SK-N-SH treated with all-trans-retinoic acid at 6 μM for 48 hours (cell line): ENCODE results near the gene RPS4Y2.

Experiments
- ATAC-seq: fragments of 200-7000 bp; cut with Tn5 transposase; 3 replicates; pipeline ENCODE4 v1.9.1; 2020; ENCODE audit warnings: mild to moderate bottlenecking, moderate library complexity
- ARNTL ChIP-seq: fragments of 450-650 bp; formaldehyde crosslinking; IDR thresholded peaks from 2 replicates; pipeline ENCODE4 v1.5.0; 2020; ENCODE audit warnings: low read depth, mild to moderate bottlenecking, moderate library complexity, borderline replicate concordance
- BACH2 ChIP-seq: fragments of 250-450 bp; sonication (Bioruptor Pico); IDR thresholded peaks from 2 replicates; pipeline ENCODE4 v1.9.0; 2021; ENCODE audit warnings: mild to moderate bottlenecking, borderline replicate concordance
- CSDC2 ChIP-seq: fragments of 250-450 bp; sonication (Bioruptor Pico); IDR thresholded peaks from 2 replicates; pipeline ENCODE4 v1.5.0; 2020; ENCODE audit warnings: mild to moderate bottlenecking, moderate library complexity
- ESRRG ChIP-seq: fragments of 250-450 bp; sonication (Bioruptor Pico); IDR thresholded peaks from 2 replicates; pipeline ENCODE4 v1.6.1; 2021; ENCODE audit warnings: mild to moderate bottlenecking
- GLIS3 ChIP-seq: fragments of 250-450 bp; sonication (Bioruptor Pico); IDR thresholded peaks from 2 replicates; pipeline ENCODE4 v1.5.0; 2020; ENCODE audit warnings: mild to moderate bottlenecking, moderate library complexity
- ISL1 ChIP-seq: fragments of 250-450 bp; sonication (Bioruptor Pico); IDR thresholded peaks from 2 replicates; pipeline ENCODE4 v2.1.2; 2022; ENCODE audit warnings: mild to moderate bottlenecking, moderate library complexity
- OSR1 ChIP-seq: fragments of 250-450 bp; sonication (Bioruptor Pico); IDR thresholded peaks from 2 replicates; pipeline ENCODE4 v1.8.0; 2022; ENCODE audit warnings: moderate library complexity, mild to moderate bottlenecking, inconsistent platforms
- PPARA ChIP-seq: fragments of 250-450 bp; sonication (Bioruptor Pico); IDR thresholded peaks from 2 replicates; pipeline ENCODE4 v1.5.0; 2020; ENCODE audit warnings: mild to moderate bottlenecking, borderline replicate concordance
- RARB ChIP-seq: fragments of 250-450 bp; sonication (Bioruptor Pico); IDR thresholded peaks from 2 replicates; pipeline ENCODE4 v1.8.0; 2021; ENCODE audit warnings: mild to moderate bottlenecking, moderate library complexity
- SNAI2 ChIP-seq: fragments of 250-450 bp; sonication (Bioruptor Pico); IDR thresholded peaks from 2 replicates; pipeline ENCODE4 v1.5.0; 2020; ENCODE audit warnings: mild to moderate bottlenecking, moderate library complexity
- TCF4 ChIP-seq: fragments of 250-450 bp; sonication (Bioruptor Pico); IDR thresholded peaks from 2 replicates; pipeline ENCODE4 v1.8.0; 2021; ENCODE audit warnings: mild to moderate bottlenecking, moderate library complexity, borderline replicate concordance
- TOX ChIP-seq: fragments of 250-450 bp; sonication (Bioruptor Pico); IDR thresholded peaks from 2 replicates; pipeline ENCODE4 v1.8.0; 2021; ENCODE audit warnings: mild to moderate bottlenecking, moderate library complexity, borderline replicate concordance
- ZFP30 ChIP-seq: fragments of 450-650 bp; formaldehyde crosslinking; IDR thresholded peaks from 2 replicates; pipeline ENCODE4 v1.5.0; 2022; ENCODE audit warnings: mild to moderate bottlenecking, moderate library complexity
- ZNF565 ChIP-seq: fragments of 450-650 bp; formaldehyde crosslinking; conservative IDR thresholded peaks from 2 replicates; pipeline ENCODE4 v1.5.0; 2020; ENCODE audit warnings: low read depth, mild to moderate bottlenecking, moderate library complexity
- ZNF70 ChIP-seq: fragments of 450-650 bp; formaldehyde crosslinking; IDR thresholded peaks from 2 replicates; pipeline ENCODE4 v1.5.0; 2020; ENCODE audit warnings: mild to moderate bottlenecking, moderate library complexity
- ZNF8 ChIP-seq: fragments of 450-650 bp; formaldehyde crosslinking; IDR thresholded peaks from 2 replicates; pipeline ENCODE4 v1.5.0; 2020; ENCODE audit warnings: mild to moderate bottlenecking, moderate library complexity
- TF ChIP-seq, protein P1 (sequence below): fragments of 250-450 bp; sonication (Bioruptor Pico); IDR thresholded peaks from 2 replicates; pipeline ENCODE4 v1.5.1; 2021; ENCODE audit warnings: mild to moderate bottlenecking, moderate library complexity
- TF ChIP-seq, protein P2 (sequence below): fragments of 250-450 bp; sonication (Bioruptor Pico); IDR thresholded peaks from 2 replicates; pipeline ENCODE4 v1.5.1; 2020; ENCODE audit warnings: low read depth, mild to moderate bottlenecking, moderate library complexity
- TF ChIP-seq, protein P3 (sequence below): fragments of 250-450 bp; sonication (Bioruptor Pico); IDR thresholded peaks from 2 replicates; pipeline ENCODE4 v1.8.0; 2021; ENCODE audit warnings: low read depth, mild to moderate bottlenecking, moderate library complexity, borderline replicate concordance
- TF ChIP-seq, protein P4 (sequence below): fragments of 250-450 bp; sonication (Bioruptor Pico); IDR thresholded peaks from 2 replicates; pipeline ENCODE4 v1.5.0; 2020; ENCODE audit warnings: mild to moderate bottlenecking, moderate library complexity

RPS4Y2 gene

GRCh38 chrY:20726184-20726907 is 29.6 kb upstream of the RPS4Y2 start:
- no peak for ATAC-seq
- no peak for TF ChIP-seq PPARA (CRISPR knock-in tag)
- no peak for TF ChIP-seq ESRRG (CRISPR knock-in tag)
- no peak for TF ChIP-seq ZFP30 (CRISPR knock-in tag)
- TF ChIP-seq, protein P1, sequence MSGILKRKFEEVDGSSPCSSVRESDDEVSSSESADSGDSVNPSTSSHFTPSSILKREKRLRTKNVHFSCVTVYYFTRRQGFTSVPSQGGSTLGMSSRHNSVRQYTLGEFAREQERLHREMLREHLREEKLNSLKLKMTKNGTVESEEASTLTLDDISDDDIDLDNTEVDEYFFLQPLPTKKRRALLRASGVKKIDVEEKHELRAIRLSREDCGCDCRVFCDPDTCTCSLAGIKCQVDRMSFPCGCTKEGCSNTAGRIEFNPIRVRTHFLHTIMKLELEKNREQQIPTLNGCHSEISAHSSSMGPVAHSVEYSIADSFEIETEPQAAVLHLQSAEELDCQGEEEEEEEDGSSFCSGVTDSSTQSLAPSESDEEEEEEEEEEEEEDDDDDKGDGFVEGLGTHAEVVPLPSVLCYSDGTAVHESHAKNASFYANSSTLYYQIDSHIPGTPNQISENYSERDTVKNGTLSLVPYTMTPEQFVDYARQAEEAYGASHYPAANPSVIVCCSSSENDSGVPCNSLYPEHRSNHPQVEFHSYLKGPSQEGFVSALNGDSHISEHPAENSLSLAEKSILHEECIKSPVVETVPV (CRISPR knock-in tag): no peak
- no peak for TF ChIP-seq GLIS3 (CRISPR knock-in tag)
- no peak for TF ChIP-seq BACH2 (CRISPR knock-in tag)
- no peak for TF ChIP-seq CSDC2
- TF ChIP-seq OSR1 (CRISPR knock-in tag): no peak
- TF ChIP-seq TCF4 (CRISPR knock-in tag): no peak
- TF ChIP-seq ZNF565 (CRISPR knock-in tag): no peak
- no peak for TF ChIP-seq ZNF8
- TF ChIP-seq RARB: no peak
- no peak for TF ChIP-seq TOX (CRISPR knock-in tag)
- TF ChIP-seq, protein P2, sequence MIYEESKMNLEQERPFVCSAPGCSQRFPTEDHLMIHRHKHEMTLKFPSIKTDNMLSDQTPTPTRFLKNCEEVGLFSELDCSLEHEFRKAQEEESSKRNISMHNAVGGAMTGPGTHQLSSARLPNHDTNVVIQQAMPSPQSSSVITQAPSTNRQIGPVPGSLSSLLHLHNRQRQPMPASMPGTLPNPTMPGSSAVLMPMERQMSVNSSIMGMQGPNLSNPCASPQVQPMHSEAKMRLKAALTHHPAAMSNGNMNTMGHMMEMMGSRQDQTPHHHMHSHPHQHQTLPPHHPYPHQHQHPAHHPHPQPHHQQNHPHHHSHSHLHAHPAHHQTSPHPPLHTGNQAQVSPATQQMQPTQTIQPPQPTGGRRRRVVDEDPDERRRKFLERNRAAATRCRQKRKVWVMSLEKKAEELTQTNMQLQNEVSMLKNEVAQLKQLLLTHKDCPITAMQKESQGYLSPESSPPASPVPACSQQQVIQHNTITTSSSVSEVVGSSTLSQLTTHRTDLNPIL: no peak
- TF ChIP-seq ARNTL (CRISPR knock-in tag): no peak
- no peak for TF ChIP-seq ISL1 (CRISPR knock-in tag)
- TF ChIP-seq SNAI2 (CRISPR knock-in tag): no peak
- TF ChIP-seq, protein P3, sequence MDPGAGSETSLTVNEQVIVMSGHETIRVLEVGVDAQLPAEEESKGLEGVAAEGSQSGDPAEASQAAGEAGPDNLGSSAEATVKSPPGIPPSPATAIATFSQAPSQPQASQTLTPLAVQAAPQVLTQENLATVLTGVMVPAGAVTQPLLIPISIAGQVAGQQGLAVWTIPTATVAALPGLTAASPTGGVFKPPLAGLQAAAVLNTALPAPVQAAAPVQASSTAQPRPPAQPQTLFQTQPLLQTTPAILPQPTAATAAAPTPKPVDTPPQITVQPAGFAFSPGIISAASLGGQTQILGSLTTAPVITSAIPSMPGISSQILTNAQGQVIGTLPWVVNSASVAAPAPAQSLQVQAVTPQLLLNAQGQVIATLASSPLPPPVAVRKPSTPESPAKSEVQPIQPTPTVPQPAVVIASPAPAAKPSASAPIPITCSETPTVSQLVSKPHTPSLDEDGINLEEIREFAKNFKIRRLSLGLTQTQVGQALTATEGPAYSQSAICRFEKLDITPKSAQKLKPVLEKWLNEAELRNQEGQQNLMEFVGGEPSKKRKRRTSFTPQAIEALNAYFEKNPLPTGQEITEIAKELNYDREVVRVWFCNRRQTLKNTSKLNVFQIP: no peak

GRCh38 chrY:20735200-20735599 is 20.7 kb upstream of the RPS4Y2 start:
- ATAC-seq: no peak
- TF ChIP-seq SNAI2 (CRISPR knock-in tag) (no peak), PPARA (CRISPR knock-in tag) (no peak), ZNF8 (no peak), ZFP30 (CRISPR knock-in tag) (no peak), ZNF70 (CRISPR knock-in tag) (no peak), TOX (CRISPR knock-in tag) (no peak), ESRRG (CRISPR knock-in tag) (no peak)
- TF ChIP-seq, protein P4, sequence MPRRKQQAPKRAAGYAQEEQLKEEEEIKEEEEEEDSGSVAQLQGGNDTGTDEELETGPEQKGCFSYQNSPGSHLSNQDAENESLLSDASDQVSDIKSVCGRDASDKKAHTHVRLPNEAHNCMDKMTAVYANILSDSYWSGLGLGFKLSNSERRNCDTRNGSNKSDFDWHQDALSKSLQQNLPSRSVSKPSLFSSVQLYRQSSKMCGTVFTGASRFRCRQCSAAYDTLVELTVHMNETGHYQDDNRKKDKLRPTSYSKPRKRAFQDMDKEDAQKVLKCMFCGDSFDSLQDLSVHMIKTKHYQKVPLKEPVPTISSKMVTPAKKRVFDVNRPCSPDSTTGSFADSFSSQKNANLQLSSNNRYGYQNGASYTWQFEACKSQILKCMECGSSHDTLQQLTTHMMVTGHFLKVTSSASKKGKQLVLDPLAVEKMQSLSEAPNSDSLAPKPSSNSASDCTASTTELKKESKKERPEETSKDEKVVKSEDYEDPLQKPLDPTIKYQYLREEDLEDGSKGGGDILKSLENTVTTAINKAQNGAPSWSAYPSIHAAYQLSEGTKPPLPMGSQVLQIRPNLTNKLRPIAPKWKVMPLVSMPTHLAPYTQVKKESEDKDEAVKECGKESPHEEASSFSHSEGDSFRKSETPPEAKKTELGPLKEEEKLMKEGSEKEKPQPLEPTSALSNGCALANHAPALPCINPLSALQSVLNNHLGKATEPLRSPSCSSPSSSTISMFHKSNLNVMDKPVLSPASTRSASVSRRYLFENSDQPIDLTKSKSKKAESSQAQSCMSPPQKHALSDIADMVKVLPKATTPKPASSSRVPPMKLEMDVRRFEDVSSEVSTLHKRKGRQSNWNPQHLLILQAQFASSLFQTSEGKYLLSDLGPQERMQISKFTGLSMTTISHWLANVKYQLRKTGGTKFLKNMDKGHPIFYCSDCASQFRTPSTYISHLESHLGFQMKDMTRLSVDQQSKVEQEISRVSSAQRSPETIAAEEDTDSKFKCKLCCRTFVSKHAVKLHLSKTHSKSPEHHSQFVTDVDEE: no peak
- TF ChIP-seq, protein P2: no peak
- TF ChIP-seq, all 23 proteins: peak for 0

DNA sequence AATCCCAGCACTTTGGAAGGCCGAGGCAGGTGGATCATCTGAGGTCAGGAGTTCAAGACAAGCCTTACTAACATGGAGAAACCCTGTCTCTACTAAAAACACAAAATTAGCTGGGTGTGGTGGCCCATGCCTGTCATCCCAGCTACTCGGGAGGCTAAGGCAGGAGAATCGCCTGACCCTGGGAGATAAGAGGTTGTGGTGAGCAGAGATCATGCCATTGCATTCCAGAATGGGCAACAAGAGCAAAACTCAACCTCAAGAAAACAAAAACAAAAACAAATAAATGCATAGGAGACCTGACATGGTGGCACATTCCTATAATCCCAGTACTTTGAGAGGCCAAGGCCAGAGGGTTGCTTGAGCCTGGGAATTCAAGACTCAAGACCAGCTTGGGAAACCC is 16.1 kb upstream of the RPS4Y2 start:
- no peak for ATAC-seq
- TF ChIP-seq, protein P3: no peak
